Measurements from ENCODE around the gene SPNS3.

The SPNS3 gene

DNA sequence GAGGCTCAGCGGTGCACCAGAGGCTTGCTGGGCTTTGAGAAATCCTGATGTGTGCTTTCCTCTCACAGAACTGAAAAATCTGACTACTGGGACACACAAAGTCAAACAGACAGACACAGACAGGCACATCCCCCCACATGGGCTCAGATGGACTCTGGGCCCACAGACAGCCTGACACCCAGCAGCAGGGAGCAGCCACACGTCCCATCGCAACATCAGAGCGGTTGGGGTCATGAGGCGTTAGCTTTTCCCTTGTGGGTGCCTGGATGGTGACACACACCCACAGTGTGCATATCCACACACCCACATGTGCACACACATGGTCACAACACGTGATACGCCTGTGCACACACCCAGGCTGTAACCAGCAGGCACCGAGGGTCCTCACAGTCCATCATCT is 6.3 kb downstream of the SPNS3 start:
- no peak for DNase-seq (ENCODE audit: low spot score)
- TF ChIP-seq, protein P1, sequence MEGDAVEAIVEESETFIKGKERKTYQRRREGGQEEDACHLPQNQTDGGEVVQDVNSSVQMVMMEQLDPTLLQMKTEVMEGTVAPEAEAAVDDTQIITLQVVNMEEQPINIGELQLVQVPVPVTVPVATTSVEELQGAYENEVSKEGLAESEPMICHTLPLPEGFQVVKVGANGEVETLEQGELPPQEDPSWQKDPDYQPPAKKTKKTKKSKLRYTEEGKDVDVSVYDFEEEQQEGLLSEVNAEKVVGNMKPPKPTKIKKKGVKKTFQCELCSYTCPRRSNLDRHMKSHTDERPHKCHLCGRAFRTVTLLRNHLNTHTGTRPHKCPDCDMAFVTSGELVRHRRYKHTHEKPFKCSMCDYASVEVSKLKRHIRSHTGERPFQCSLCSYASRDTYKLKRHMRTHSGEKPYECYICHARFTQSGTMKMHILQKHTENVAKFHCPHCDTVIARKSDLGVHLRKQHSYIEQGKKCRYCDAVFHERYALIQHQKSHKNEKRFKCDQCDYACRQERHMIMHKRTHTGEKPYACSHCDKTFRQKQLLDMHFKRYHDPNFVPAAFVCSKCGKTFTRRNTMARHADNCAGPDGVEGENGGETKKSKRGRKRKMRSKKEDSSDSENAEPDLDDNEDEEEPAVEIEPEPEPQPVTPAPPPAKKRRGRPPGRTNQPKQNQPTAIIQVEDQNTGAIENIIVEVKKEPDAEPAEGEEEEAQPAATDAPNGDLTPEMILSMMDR (IDR thresholded peaks at IDR 0.05; ENCODE audit: extremely low read depth, insufficient read depth, missing control alignments), result no peak
- in situ Hi-C loops (cut with MboI; ENCODE audit: low pct_unique_long_range_greater_than_20kb, low sequenced_read_pairs, unreplicated experiment), result no loop called here

DNA sequence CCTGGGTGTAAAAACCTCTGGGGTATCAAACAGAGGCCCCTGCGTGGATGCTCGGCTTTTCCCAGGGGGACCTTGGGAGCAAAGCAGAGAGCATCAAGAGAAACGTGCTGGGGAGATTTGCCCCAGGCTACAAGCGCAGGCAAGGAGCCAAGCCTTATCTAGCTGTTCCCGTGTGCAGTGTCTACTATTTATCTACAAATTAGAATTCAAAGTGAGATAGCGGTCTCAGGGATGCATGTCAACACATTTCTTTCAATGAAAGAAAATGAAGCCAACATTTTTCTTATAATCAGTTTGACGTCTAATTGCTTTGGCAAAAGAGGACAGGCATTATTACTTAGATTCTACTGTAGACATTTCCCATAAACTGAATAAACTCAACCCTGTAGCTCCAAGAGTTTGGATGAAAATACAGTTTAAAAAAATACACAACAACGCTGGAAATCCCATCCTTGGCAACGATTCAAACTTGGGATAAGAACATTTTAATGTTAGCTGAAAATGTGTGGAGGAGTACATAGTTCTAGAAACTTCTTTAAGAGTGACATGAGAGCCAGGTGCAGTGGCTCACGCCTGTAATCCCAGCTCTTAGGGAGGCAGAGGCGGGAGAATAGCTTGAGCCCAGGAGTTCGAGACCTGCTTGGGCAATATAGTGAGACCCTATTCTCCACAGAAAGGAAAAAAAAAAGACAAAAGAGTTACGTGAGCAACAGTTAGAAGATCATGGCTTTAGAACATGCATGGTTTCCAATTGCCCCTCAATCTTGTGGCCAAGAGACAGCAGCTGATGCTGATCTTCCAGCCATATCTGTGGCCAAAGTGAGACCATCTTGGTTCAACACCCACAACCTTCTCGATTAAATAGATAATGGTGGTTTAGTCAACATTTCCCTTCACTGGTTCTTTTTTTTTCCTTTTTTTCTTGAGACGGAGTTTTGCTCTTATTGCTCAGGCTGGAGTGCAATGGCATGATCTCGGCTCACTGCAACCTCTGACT is 7.2 kb downstream of the SPNS3 start:
- in situ Hi-C loops (cut with MboI; ENCODE audit: low pct_unique_long_range_greater_than_20kb, low sequenced_read_pairs, unreplicated experiment), result no loop called here
- DNase-seq (ENCODE audit: low spot score), result no peak
- TF ChIP-seq, protein P1 (IDR thresholded peaks at IDR 0.05; ENCODE audit: extremely low read depth, insufficient read depth, missing control alignments), result no peak

DNA sequence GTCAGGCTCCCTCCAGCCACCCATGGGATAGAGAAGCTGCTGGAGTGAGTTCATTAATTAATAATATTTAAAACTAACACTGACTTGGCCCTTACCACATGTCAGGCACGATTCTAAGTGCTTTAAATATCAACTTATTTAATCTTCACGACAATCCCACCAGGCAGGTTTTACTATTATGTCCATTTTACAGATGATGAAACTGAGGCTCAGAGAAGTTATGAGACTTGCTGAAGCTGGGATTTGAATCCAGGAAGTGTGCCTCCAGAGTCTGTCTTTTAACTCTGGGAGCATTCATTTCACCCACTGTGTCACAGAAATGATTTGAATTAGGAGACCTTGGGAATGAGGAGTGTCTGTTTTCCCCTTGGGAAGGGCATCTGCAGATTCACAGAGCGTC is 8.8 kb downstream of the SPNS3 start:
- no peak for DNase-seq (ENCODE audit: low spot score)
- in situ Hi-C loops (cut with MboI; ENCODE audit: low pct_unique_long_range_greater_than_20kb, low sequenced_read_pairs, unreplicated experiment), result no loop called here
- TF ChIP-seq, protein P1 (IDR thresholded peaks at IDR 0.05; ENCODE audit: extremely low read depth, insufficient read depth, missing control alignments), result no peak

DNA sequence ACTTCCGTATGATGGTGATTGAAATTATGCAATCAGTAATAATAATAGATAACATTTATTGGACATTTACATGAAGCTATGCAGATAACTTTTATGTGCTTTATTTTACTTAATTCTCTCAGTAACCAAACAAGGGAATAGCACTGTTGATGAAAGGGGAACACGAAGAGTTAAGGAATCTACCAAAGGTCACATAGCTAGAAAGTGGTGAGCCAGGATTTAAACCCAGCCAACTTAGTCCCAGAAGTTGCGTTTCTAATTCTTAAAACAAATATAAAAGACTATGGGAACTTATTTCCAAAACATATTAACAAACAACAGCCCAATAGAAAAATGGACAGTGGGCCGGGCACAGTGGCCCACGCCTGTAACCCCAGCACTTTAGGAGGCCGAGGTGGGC is 9.7 kb downstream of the SPNS3 start:
- TF ChIP-seq, protein P1 (IDR thresholded peaks at IDR 0.05; ENCODE audit: extremely low read depth, insufficient read depth, missing control alignments), result no peak
- DNase-seq (ENCODE audit: low spot score), result no peak
- in situ Hi-C loops (cut with MboI; ENCODE audit: low pct_unique_long_range_greater_than_20kb, low sequenced_read_pairs, unreplicated experiment), result no loop called here

DNA sequence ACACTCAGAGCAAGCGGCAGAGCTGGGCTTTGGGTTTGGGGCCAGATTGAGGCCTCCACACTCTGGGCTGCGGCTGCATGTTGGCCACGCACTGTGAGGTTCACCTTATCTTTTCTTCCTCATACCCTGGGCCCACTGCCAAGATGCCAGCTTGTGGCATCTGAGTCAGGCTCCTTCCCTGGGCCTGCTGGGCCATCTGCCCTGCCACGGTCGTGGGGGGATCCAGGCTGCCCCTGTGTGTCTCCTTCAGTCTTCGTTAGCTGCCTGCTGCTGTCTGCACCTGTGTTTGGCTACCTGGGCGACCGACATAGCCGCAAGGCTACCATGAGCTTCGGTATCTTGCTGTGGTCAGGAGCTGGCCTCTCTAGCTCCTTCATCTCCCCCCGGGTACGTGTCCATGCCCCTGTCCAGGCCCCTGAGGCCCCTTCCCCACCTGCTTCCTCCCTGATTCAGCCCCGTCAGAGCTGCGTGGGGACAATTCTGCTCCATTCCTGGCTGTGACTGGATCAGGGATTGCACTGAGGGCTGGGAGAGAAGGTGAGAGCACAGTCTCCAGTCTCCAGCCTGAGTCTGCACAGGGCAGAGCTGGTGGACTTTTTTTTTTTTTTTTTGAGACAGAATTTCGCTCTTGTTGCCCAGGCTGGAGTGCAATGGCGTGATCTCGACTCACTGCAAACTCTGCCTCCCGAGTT is 11.2 kb downstream of the SPNS3 start:
- no peak for DNase-seq (ENCODE audit: low spot score)
- TF ChIP-seq, protein P1 (IDR thresholded peaks at IDR 0.05; ENCODE audit: extremely low read depth, insufficient read depth, missing control alignments), result no peak
- in situ Hi-C loops (cut with MboI; ENCODE audit: low pct_unique_long_range_greater_than_20kb, low sequenced_read_pairs, unreplicated experiment), result no loop called here

DNA sequence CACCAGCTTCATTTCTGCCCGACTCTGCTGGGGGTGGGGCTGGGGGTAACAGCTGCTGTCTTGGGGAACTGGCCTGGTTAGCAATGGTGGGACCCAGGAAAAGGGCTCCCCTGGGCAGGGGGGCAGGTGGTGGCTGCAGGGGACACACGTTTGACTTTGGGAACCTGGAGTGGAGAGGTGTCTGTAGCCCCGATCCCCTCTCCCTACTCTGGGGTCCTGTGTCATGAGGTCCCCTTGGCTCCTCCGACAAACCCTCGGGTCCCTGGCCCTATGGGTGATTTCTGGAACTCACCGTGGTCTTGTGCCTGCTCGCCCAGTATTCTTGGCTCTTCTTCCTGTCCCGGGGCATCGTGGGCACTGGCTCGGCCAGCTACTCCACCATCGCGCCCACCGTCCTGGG is 12.0 kb downstream of the SPNS3 start:
- TF ChIP-seq, protein P1 (IDR thresholded peaks at IDR 0.05; ENCODE audit: extremely low read depth, insufficient read depth, missing control alignments), result no peak
- in situ Hi-C loops (cut with MboI; ENCODE audit: low pct_unique_long_range_greater_than_20kb, low sequenced_read_pairs, unreplicated experiment), result no loop called here
- no peak for DNase-seq (ENCODE audit: low spot score)
